A172 (cell line): Measurements from ENCODE around the gene RDH12. TPM values are rescaled to one million over a fixed set of nuclear protein-coding genes. Genes with fewer than 3 reads are reported as not detected.
"Not testable (repeated sequence)": the region's sequence is repeated elsewhere in the genome, so short reads cannot be mapped to it uniquely, and the experiment has no call there.

Experiments
- DNase-seq: peaks from one replicate; pipeline ENCODE4 v3.0.0-alpha.2; 2015; ENCODE audit warnings: low spot score
- total RNA-seq: library from RNA; depleted of rRNA; stranded (reverse); fragments of >200 nt; shearing (Covaris generic); gene quantifications from 2 replicates; pipeline ENCODE4 v1.2.3, GENCODE V29; 2014

RDH12 gene
- total RNA-seq, 1 experiment from 2014 or later, result not detected

DNA sequence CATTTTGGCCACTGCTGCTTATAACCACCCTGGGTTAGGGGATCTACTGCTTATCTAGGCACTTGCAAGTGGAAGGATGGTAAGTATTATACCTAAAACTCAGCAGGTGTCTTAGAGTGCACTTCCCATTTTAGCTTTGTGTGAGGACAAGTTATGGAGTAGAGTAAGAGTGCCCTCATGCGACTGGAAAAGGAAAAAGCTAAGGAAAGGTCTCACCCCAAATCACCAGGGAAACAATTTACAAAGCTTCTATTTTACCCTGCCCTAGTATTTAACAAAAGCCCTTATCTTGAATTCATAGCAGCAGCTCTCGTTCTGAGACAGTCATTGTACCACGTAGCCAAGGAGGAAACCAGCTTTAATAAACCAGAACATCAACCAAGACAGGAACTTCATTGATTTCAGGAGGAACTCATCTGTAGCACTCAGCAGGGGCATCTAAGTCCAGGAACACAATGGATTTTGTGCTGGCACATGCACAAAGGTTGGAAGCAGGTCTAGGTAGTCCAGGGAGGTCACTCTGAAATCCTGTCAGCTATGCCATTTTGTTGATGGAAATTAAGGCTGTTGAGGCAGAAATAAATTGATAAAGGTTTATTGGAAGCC, 2.9 kb downstream of the RDH12 start:
- DNase-seq, result peak; percentile 35

GRCh38 chr14:67705211-67705610, 3.5 kb downstream of the RDH12 start:
- no peak for DNase-seq

DNA sequence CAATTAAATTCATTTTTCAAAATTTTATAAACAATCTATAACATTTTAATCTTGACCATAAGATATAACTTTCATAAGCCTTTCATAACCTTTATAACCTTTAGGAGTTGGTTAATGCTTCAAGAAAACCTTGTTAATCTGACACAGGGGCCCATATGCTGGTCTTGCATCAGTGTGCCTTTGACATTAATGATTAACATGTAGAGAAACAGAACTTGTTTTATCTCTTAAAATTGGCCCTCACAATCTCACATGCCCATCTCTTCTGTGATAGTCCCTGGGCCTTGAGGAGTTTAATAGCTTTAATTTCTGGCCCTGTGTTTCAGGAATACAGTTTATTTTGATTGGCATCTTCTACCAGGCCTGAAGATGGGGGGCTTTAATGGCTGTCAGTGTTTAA, 7.7 kb downstream of the RDH12 start:
- DNase-seq, result not testable (repeated sequence)

GRCh38 chr14:67709796-67710195, 8.1 kb downstream of the RDH12 start:
- not testable (repeated sequence) for DNase-seq

DNA sequence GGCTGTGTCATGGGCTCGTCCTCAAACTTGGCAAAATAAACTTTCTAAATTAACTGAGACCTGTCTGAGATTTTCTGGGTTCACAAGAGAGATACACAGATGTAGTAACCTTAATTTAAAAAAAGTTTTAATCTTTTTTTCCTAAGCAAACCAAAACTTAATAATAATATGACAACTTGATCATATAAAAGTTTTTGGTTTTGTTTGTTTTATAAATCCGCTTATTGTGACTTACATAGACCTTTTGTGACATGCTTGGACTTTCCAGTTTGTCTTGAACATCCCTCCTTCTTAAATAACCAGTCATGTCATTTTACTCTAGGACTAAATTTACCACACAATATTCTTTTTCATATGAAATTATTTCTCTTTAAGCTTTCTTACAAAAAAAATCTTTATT, 8.5 kb downstream of the RDH12 start:
- no peak for DNase-seq

DNA sequence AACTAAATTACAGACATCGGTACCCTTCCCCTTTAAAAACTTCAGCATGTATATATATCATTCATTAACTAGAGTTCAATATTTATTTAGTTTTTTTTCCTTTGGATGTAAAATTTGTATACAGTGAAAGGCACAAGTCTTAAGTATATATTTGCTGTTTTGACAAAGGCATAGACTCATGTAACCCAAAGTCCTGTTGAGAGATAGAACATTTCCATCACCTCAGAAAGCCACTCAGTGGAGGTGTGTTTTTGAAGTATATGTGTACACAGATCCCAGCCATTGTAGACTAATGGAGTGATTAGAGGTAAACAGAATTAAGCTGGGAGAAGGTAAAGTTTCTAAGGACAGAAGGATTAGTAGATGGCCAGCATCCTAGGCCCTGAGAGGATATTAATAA, 15.4 kb downstream of the RDH12 start:
- DNase-seq, result no peak

DNA sequence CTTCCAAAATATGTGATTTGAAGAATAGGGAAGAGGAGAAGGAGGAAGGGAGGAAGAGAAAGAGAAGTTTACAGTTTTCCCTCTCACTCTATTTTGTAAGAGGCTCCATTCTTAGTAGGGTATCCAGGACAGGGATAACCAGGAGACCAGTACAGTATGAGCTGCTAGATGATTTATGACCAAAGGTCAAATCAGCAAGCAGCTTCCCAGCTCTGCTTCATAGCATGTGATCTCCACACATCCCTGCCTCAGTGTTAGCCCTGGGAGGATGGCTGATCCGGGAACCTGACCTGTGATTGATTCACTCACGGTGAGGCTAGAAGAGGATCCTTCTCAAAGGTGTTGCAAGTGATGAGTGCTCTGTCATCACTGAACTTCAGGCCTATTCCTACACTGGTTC, 16.6 kb downstream of the RDH12 start:
- DNase-seq, result no peak

GRCh38 chr14:67719385-67719784, 17.7 kb downstream of the RDH12 start:
- DNase-seq, result not testable (repeated sequence)

- DNase-seq, result no peak
Measured at GRCh38 chr14:67719866-67720265, 18.2 kb downstream of the RDH12 start.

- DNase-seq, result no peak
Measured at GRCh38 chr14:67721875-67722274, 20.2 kb downstream of the RDH12 start.

GRCh38 chr14:67722293-67722692, 20.6 kb downstream of the RDH12 start:
- DNase-seq, result no peak

- DNase-seq, result no peak
Measured at GRCh38 chr14:67725171-67725570, 23.5 kb downstream of the RDH12 start.

DNA sequence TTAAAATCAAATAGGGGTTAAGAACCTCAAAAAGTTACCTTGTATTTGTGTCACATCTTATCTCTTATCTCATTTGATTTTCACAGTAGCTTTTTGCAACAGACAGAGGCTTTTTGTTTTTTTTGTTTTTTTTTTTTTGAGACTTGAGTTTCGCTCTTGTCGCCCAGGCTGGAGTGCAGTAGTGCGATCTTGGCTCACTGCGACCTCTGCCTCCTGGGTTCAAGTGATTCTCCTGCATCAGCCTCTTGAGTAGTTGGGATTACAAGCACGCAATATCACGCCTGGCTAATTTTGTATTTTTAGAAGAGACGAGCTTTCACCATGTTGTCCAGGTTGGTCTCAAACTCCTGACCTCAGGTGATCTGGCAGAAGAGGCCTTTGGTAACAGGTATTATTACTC, 25.7 kb downstream of the RDH12 start:
- no peak for DNase-seq

DNA sequence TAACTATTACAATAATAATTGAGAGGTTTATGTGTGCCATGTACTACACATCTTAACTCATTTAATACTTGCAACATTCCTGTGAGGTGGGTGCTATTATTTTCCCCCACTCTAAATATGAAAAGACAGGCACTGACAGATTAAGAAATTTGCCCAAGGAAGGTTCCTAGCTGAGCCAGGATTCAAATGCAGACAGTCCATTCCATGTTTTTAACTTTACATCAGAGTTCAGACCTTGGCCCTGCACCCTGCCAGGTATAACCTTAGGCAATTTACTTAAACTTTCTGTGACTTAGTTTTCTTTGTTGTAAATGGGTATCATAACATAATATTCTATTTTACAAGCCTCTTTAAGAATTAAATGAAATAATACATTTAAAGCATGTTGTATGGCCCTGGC, 26.6 kb downstream of the RDH12 start:
- DNase-seq, result no peak

DNA sequence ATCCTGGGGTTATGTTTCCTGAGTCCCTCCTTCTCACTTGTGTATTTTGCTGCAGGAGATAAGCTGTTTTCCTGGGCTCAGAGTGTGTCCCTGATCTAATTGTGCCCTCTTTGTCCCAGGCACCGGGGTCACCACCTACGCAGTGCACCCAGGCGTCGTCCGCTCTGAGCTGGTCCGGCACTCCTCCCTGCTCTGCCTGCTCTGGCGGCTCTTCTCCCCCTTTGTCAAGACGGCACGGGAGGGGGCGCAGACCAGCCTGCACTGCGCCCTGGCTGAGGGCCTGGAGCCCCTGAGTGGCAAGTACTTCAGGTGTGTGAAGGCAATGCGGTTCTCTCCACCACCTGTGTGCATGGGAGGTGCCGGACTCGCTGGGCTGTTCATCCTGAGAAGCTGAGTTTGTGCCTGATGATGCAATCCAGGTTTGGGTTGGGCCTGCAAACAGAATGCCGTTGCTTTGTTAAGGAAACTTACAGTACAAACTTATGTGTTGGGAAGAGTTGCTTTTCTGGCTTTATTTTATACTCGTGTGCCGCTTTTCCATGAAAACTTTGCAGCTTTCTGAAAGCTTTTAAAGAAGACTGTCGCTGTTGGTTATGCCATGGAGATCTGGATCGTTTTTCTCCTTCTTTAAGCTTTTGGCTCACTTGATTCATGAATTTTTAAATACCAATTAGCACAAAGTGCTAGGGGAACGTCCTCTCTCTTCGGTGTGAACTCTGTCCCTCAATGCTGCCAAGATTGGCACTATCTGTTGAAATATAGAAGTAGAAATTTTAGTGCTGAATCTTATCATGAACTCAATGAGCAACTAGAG, 27.6 kb downstream of the RDH12 start:
- DNase-seq, result no peak

GRCh38 chr14:67733616-67734015, 31.9 kb downstream of the RDH12 start:
- no peak for DNase-seq

DNA sequence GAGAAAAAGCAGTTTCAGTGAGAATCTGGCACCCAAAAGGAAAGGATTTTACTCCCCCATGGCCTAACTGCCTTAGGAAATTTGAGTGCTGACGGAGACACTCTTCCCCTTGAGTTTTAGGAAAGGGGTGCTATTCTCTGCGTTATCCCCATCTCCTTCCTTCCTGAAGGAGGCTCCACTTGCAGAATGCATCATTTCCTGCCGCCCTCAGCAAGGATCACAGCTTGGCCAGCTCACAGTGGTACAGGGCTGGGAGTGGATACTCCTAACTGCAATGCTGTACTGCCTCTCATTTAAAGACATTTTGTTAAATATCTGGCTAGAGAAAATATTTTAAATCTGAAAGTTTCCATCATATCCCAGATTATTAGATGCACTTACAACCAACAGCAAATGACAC, 33.0 kb downstream of the RDH12 start:
- DNase-seq, result no peak

DNA sequence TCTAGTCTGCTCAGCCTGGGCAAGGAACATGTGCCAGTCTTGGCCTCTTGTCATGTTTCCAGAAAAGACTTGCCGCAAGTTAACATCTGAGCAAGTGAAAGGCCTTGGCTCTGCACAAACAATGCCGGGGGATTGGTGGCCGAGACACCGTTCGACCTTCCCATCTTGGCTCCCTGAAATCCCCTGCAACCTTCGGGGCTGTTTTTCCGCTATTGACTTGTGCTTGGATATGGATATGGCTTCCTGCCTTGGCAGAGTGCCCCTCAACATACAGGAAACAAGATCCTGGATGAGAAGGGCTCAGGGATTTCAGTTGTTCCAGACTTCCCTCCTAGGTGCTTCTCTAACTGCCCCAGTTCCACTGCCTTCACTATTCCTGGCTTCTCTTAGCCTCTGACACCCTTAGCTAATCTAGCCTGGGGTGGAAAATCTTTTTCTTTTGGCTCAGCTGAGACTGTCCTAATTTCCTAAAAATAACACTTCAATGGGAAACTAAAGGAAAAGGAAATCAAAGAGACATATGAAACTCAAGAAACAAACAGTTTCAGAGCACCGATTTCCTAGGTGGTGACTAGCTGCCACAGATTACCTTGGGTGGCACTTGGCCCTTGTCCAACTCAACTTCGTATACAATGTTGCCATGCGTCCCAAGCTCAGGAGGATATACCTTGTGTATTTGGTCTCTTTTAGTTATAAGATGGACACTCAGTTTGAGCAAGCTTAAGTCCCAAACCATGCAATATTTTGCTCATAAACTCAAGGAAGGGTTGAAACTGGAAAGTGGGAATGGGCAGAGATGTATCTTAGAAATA, 33.9 kb downstream of the RDH12 start:
- no peak for DNase-seq

- DNase-seq, result no peak
Measured at GRCh38 chr14:67736771-67737170, 35.1 kb downstream of the RDH12 start.

DNA sequence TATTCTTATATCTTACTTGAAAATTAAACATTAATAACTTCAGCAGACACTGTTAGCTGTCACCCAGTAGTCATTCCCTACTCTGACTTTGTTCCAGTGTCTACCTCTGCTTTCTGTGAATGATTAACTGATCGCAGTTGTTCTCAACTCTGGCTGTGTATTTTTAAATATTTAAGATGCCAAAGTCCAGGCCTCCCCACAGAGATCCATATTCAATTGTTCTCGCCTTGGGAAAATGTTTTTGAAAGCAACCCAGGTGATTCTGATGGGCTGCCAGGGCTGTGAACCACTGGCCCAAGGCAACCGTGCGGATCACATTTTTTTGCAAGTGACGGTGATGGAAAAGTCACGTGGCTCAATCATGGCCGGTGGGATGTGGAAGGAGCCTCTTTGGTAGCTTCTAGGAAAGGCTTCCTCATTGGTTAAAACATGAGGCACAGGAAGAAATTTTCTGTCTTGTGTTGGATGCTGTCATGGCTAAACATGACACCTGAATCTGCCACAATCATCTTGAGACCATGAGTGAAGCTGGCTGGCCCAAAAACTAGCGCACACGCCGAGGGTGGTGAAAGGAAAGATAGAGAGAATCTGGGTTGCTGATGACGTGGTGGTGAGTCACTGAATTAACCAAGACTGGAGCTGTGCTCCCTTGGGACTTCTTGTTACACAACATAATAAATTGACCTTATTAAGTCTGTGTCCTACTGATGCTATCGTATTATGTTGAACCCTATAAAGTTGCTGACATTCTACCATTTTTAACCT, 37.2 kb downstream of the RDH12 start:
- DNase-seq, result peak; percentile 85

DNA sequence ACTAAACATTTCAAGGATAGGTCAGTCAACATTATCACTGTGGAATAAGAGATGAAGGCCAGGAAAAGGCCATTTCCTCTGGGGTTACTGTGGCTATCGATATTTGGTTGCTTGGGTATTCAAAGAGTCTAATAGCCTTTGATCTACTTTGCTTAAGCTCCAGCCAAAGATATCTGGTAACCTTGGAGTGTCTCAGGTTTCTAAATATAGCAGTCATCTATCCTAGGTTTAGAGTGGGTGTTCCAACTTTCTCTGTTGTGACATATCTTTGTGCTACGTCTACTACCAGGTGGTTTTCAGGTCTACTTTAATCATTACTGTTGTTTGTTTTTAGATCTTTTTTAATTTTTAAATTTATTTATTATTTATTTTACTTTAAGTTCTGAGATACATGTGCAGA, 42.4 kb downstream of the RDH12 start:
- DNase-seq, result no peak

DNA sequence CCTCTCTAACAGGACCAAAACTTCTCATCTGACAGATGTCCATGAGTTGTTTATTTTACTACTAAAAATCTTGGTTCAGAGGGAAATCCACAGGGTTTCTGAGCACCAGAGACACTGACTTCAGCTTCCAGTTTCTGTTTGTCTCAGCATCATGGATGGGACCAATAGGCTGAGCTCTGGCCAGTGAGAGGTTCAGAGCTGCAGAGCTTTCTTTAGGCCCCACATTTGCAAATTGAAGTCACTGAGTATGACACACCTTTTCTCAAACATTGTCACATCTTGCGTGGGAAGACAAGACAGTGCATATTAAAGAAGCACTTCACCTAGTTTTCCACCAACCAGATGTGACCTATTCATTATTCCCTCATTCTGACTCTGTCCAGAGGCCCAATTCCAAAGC, 45.2 kb downstream of the RDH12 start:
- no peak for DNase-seq
